Activated B cell treated with CpG ODN at 0.5 μM for 24 hours (primary cell): ENCODE results near the gene AGO1. TPM values are rescaled to one million over a fixed set of nuclear protein-coding genes. Genes with fewer than 3 reads are reported as not detected.
A peak's percentile ranks its signal among the peaks of the same experiment; 100 is the strongest.

Source experiments
- ATAC-seq: fragments of 200-7000 bp; cut with Tn5 transposase; one replicate; pipeline ENCODE4 v1.10.0; 2021; ENCODE audit warnings: low read depth, mild to moderate bottlenecking, moderate library complexity
- CTCF ChIA-PET: fragments of 350-600 bp; sonication (Branson Sonifier 250); formaldehyde crosslinking; loops from one replicate; lab custom pipeline; 2021; ENCODE audit warnings: antibody characterized with exemption; lab: Charles Lee
- POLR2A ChIA-PET: fragments of 350-600 bp; sonication (Branson Sonifier 250); formaldehyde crosslinking; loops from one replicate; lab custom pipeline; 2021; ENCODE audit warnings: antibody characterized with exemption; lab: Charles Lee
- DNase-seq: peaks from one replicate; pipeline ENCODE4 v3.0.0; 2022
- H3K27ac Mint-ChIP-seq: one replicate; pipeline ENCODE4 v1.8.0; 2020; ENCODE audit warnings: mixed read lengths
- H3K27me3 Mint-ChIP-seq: one replicate; pipeline ENCODE4 v1.8.0; 2021; ENCODE audit warnings: mixed read lengths
- H3K36me3 Mint-ChIP-seq: one replicate; pipeline ENCODE4 v1.8.0; 2021; ENCODE audit warnings: low read depth, mixed read lengths
- H3K4me1 Mint-ChIP-seq: one replicate; pipeline ENCODE4 v1.8.0; 2021; ENCODE audit warnings: mixed read lengths
- H3K4me3 Mint-ChIP-seq: one replicate; pipeline ENCODE4 v1.8.0; 2020; ENCODE audit warnings: mild to moderate bottlenecking, mixed read lengths
- H3K9me3 Mint-ChIP-seq: one replicate; pipeline ENCODE4 v1.8.0; 2020; ENCODE audit warnings: mixed read lengths
- intact Hi-C: fragments of 100-400 bp; cut with micrococcal nuclease; formaldehyde crosslinking; loops from one replicate; pipeline ENCODE4 v1.15.1; 2024
- total RNA-seq: library from RNA; stranded (reverse); gene quantifications from 2 replicates; pipeline ENCODE4 v1.2.3, GENCODE V29; 2022
- TF ChIP-seq, protein P1 (sequence below): fragments of 200-600 bp; IDR thresholded peaks from one replicate; pipeline ENCODE4 v1.8.0; 2022; ENCODE audit warnings: antibody characterized with exemption, mild to moderate bottlenecking

AGO1 gene
- total RNA-seq: 30.3 and 34.3 TPM in 2 replicates

GRCh38 chr1:35882945-35883634 lies at the start of gene AGO1:
AGO1 (plus strand) TSS chr1:35883209; CDS start chr1:35883422, 213 bp downstream.
- H3K4me3 Mint-ChIP-seq: peak within 1 kb of the TSS; percentile 95
- POLR2A ChIA-PET: interaction anchor here (0.8 to 2.0 kb wide), 5 partner anchors 9 to 61 kb away, joined by 3 to 25 read pairs (median 6); partner anchors contain the start of gene AGO3

DNA sequence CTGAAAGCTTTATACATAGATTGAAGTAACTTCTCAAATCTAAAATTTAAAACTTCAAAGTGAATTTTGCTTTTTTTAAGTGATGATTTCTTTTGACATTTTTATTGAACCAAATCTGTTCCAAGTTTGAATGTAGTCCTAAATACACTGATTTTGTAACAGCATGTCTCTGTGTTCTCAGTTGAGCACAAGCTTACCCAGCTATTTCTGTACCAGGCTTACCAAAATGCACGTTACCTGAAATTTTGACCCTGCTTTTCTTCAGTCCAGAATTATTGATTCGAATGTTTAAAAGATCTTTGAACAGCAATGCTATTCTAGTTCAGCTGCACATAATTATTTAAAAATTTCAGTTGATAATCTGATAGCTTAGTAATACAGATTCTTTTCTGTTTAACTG lies 49.6 kb upstream of the AGO1 start:
- Mint-ChIP-seq H3K9me3 (peaks cover 2% of the 10 kb centered on the region), H3K4me1 (no peaks in the 10 kb centered on the region), H3K36me3 (peaks cover 61% of the 10 kb centered on the region), H3K4me3 (no peak overlapping the region), H3K27me3 (no peaks in the 10 kb centered on the region), H3K27ac (no peak overlapping the region)
- POLR2A ChIA-PET: interaction anchor here (0.5 kb wide), 1 partner anchor 22 kb away, joined by 4 read pairs; no protein-coding TSS in a partner anchor
- ATAC-seq (no peak), DNase-seq (no peak)
- CTCF ChIA-PET: no interaction called here
- TF ChIP-seq, protein P1, sequence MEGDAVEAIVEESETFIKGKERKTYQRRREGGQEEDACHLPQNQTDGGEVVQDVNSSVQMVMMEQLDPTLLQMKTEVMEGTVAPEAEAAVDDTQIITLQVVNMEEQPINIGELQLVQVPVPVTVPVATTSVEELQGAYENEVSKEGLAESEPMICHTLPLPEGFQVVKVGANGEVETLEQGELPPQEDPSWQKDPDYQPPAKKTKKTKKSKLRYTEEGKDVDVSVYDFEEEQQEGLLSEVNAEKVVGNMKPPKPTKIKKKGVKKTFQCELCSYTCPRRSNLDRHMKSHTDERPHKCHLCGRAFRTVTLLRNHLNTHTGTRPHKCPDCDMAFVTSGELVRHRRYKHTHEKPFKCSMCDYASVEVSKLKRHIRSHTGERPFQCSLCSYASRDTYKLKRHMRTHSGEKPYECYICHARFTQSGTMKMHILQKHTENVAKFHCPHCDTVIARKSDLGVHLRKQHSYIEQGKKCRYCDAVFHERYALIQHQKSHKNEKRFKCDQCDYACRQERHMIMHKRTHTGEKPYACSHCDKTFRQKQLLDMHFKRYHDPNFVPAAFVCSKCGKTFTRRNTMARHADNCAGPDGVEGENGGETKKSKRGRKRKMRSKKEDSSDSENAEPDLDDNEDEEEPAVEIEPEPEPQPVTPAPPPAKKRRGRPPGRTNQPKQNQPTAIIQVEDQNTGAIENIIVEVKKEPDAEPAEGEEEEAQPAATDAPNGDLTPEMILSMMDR: no peak
- intact Hi-C loops: no loop called here

More at GRCh38 chr1:35882945-35883634, at the start of gene AGO1:
- Mint-ChIP-seq H3K27ac (peak within 1 kb of the TSS; percentile 80), H3K27me3 (peaks cover 4% of the 10 kb centered on the region), H3K36me3 (peaks cover 4% of the 10 kb centered on the region), H3K4me1 (peaks cover 47% of the 10 kb centered on the region), H3K9me3 (no peaks in the 10 kb centered on the region)
- DNase-seq (peak; percentile 98), ATAC-seq (peak; percentile 96)
- CTCF ChIA-PET: interaction anchor here (0.6 to 1.4 kb wide), 8 partner anchors 9 to 109 kb away, joined by 3 to 7 read pairs (median 5); partner anchors contain the start of gene AGO3
- TF ChIP-seq, protein P1: peak; percentile 52
- intact Hi-C loops: loop anchor here (1.0 to 10.0 kb wide), 6 partner anchors 11 to 422 kb away; partner anchors contain the start of genes ADPRS, AGO3, AGO4 and CLSPN

GRCh38 chr1:35834218-35834617 lies 48.8 kb upstream of the AGO1 start:
- POLR2A ChIA-PET: no interaction called here
- ATAC-seq: no peak
- CTCF ChIA-PET: no interaction called here
- peaks cover 62% of the 10 kb centered on the region for H3K36me3 Mint-ChIP-seq
- DNase-seq: no peak
- H3K4me1 Mint-ChIP-seq: no peaks in the 10 kb centered on the region
- TF ChIP-seq, protein P1: no peak
- no peak overlapping the region for H3K4me3 Mint-ChIP-seq
- intact Hi-C loops: no loop called here
- H3K27me3 Mint-ChIP-seq: no peaks in the 10 kb centered on the region
- no peak overlapping the region for H3K27ac Mint-ChIP-seq
- H3K9me3 Mint-ChIP-seq: peaks cover 2% of the 10 kb centered on the region

- POLR2A ChIA-PET: no interaction called here
- H3K36me3 Mint-ChIP-seq: peaks cover 65% of the 10 kb centered on the region
- intact Hi-C loops: no loop called here
- H3K4me1 Mint-ChIP-seq: no peaks in the 10 kb centered on the region
- TF ChIP-seq, protein P1: no peak
- H3K27ac Mint-ChIP-seq: no peak overlapping the region
- H3K4me3 Mint-ChIP-seq: no peak overlapping the region
- no peaks in the 10 kb centered on the region for H3K27me3 Mint-ChIP-seq
- ATAC-seq: no peak
- peaks cover 2% of the 10 kb centered on the region for H3K9me3 Mint-ChIP-seq
- CTCF ChIA-PET: no interaction called here
- DNase-seq: no peak
These were observed 47.6 kb upstream of the AGO1 start for GRCh38 chr1:35835398-35835797.

- ATAC-seq (no peak), DNase-seq (no peak)
- Mint-ChIP-seq H3K9me3 (peaks cover 2% of the 10 kb centered on the region), H3K4me3 (no peak overlapping the region), H3K4me1 (no peaks in the 10 kb centered on the region), H3K36me3 (peaks cover 64% of the 10 kb centered on the region), H3K27ac (no peak overlapping the region), H3K27me3 (no peaks in the 10 kb centered on the region)
- ChIA-PET CTCF (no interaction called here), POLR2A (no interaction called here)
- intact Hi-C loops: no loop called here
- TF ChIP-seq, protein P1: no peak
These were observed 46.3 kb upstream of the AGO1 start for GRCh38 chr1:35836734-35837133.
